ENCODE measurements around the gene KCNQ1. TPM values are rescaled to one million over a fixed set of nuclear protein-coding genes. Genes with fewer than 3 reads are reported as not detected.

KCNQ1 gene
- total RNA-seq, 2 donors from 2014 or later = 4.4 to 25.3 TPM

GRCh38 chr11:2767071-2767470 is 322.3 kb downstream of the KCNQ1 start:
- H3K9me3 ChIP-seq = no peaks in the 10 kb centered on the region
- TF ChIP-seq, protein P1, sequence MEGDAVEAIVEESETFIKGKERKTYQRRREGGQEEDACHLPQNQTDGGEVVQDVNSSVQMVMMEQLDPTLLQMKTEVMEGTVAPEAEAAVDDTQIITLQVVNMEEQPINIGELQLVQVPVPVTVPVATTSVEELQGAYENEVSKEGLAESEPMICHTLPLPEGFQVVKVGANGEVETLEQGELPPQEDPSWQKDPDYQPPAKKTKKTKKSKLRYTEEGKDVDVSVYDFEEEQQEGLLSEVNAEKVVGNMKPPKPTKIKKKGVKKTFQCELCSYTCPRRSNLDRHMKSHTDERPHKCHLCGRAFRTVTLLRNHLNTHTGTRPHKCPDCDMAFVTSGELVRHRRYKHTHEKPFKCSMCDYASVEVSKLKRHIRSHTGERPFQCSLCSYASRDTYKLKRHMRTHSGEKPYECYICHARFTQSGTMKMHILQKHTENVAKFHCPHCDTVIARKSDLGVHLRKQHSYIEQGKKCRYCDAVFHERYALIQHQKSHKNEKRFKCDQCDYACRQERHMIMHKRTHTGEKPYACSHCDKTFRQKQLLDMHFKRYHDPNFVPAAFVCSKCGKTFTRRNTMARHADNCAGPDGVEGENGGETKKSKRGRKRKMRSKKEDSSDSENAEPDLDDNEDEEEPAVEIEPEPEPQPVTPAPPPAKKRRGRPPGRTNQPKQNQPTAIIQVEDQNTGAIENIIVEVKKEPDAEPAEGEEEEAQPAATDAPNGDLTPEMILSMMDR (IDR thresholded peaks at IDR 0.05) = no peak
- H3K27ac ChIP-seq = no peak overlapping the region
- no peak for DNase-seq (ENCODE audit: low spot score)
- H3K4me1 ChIP-seq (ENCODE audit: control insufficient read depth in 1 of 2, low read depth in 2 of 2) = no peaks in the 10 kb centered on the region
- no peak for ATAC-seq (ENCODE audit: insufficient number of reproducible peaks, low FRiP score, low read depth)
- no peak overlapping the region for H3K4me3 ChIP-seq
- no peaks in the 10 kb centered on the region for H3K27me3 ChIP-seq (replicated peaks; ENCODE audit: insufficient read depth)
- no peaks in the 10 kb centered on the region for H3K36me3 ChIP-seq

GRCh38 chr11:2767801-2768200 is 323.0 kb downstream of the KCNQ1 start:
- ATAC-seq (ENCODE audit: insufficient number of reproducible peaks, low FRiP score, low read depth) = no peak
- no peaks in the 10 kb centered on the region for H3K27me3 ChIP-seq (replicated peaks; ENCODE audit: insufficient read depth)
- no peak overlapping the region for H3K27ac ChIP-seq
- TF ChIP-seq, protein P1 (IDR thresholded peaks at IDR 0.05) = no peak
- H3K36me3 ChIP-seq = no peaks in the 10 kb centered on the region
- DNase-seq (ENCODE audit: low spot score) = no peak
- H3K9me3 ChIP-seq = no peaks in the 10 kb centered on the region
- no peaks in the 10 kb centered on the region for H3K4me1 ChIP-seq (ENCODE audit: control insufficient read depth in 1 of 2, low read depth in 2 of 2)
- no peak overlapping the region for H3K4me3 ChIP-seq

DNA sequence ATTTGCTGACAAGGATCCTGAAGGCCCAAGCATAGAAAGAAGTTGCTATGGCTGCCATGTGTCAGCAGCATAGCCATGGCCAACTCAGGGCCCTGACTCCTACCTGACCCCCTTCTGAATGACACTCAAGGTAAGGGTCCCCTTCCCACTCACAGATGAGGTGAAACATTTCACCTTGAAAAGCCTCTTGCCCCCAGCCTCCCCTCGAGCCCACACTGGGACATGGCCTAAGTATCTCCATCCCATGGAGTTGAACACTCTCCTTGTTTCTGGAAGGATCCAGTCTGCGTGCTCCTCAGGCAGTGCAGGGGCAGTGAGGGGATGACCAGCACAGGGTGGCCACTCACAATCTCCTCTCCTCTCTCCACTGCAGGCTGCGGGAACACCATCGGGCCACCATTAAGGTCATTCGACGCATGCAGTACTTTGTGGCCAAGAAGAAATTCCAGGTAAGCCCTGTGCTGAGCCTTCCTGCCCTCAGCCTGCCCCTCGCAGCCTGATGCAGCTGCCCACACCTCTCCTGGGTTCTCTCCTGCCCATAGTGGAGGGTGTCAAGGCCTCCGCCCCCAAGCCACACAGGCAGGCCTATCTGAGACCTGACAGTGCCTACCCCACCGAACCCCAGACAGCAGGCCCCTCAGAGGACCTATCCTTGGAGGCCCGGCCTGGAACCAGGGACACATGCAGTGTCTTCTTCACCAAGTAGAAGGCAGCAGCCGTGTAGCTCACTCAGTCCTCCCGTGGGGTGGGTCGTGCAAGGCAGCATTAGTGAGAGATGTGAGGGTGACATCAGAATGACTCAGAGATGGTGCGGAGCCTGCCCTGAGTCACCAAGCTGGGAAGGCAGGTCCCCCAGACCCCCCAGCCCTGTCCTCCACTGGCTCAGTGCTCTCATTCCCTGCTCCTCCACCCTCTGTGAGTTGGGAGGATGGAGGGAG is 323.9 kb downstream of the KCNQ1 start:
- H3K4me3 ChIP-seq = no peak overlapping the region
- no peaks in the 10 kb centered on the region for H3K36me3 ChIP-seq
- ATAC-seq (ENCODE audit: insufficient number of reproducible peaks, low FRiP score, low read depth) (no peak), DNase-seq (ENCODE audit: low spot score) (no peak)
- TF ChIP-seq, protein P1 (IDR thresholded peaks at IDR 0.05) = no peak
- no peak overlapping the region for H3K27ac ChIP-seq
- H3K4me1 ChIP-seq (ENCODE audit: control insufficient read depth in 1 of 2, low read depth in 2 of 2) = no peaks in the 10 kb centered on the region
- H3K9me3 ChIP-seq = no peaks in the 10 kb centered on the region
- no peaks in the 10 kb centered on the region for H3K27me3 ChIP-seq (replicated peaks; ENCODE audit: insufficient read depth)

DNA sequence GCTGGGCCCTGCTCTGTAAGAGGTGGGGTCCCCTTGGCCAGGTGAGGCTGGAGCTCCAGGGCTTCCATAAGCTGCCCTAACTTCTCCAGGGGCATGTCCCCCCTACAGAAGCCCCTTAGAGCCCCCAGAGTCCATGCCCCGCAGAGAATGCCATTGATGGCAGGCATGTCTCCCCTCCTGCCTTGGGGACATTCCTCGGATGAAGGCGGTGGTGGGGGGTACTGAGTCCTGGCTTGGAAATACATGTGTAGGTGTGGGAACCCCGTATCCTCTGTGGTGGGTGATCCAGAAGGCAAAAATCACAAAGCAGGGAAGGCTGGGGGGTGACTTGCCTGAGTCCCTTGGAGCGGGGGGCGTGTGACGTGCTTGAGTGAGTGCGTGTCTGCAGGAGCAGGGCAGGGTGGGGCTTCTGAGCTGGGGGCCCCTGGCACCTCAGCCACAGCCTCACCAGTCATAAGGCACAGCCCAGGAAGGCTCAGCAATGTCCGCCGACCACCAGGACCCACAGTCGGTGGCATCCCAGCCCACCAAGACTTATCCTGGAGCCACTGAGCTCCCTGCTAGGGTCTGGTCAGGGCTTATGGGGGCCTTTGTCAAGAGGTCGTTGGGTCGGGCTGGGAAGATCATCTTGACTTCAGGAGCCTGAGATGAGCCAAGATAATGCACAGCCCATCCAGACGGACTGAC is 324.7 kb downstream of the KCNQ1 start:
- no peaks in the 10 kb centered on the region for H3K9me3 ChIP-seq
- H3K27me3 ChIP-seq (replicated peaks; ENCODE audit: insufficient read depth) = no peaks in the 10 kb centered on the region
- ATAC-seq (ENCODE audit: insufficient number of reproducible peaks, low FRiP score, low read depth) (no peak), DNase-seq (ENCODE audit: low spot score) (no peak)
- no peaks in the 10 kb centered on the region for H3K36me3 ChIP-seq
- H3K27ac ChIP-seq = no peak overlapping the region
- H3K4me3 ChIP-seq = no peak overlapping the region
- H3K4me1 ChIP-seq (ENCODE audit: control insufficient read depth in 1 of 2, low read depth in 2 of 2) = no peaks in the 10 kb centered on the region
- TF ChIP-seq, protein P1 (IDR thresholded peaks at IDR 0.05) = no peak

GRCh38 chr11:2770096-2770751 is 325.4 kb downstream of the KCNQ1 start:
- TF ChIP-seq, protein P1 (IDR thresholded peaks at IDR 0.05) = no peak
- no peak for ATAC-seq (ENCODE audit: insufficient number of reproducible peaks, low FRiP score, low read depth)
- Histone ChIP-seq H3K27ac (no peak overlapping the region), H3K9me3 (no peaks in the 10 kb centered on the region), H3K36me3 (no peaks in the 10 kb centered on the region), H3K27me3 (replicated peaks; ENCODE audit: insufficient read depth) (no peaks in the 10 kb centered on the region), H3K4me3 (no peak overlapping the region), H3K4me1 (ENCODE audit: control insufficient read depth in 1 of 2, low read depth in 2 of 2) (no peaks in the 10 kb centered on the region)
- no peak for DNase-seq (ENCODE audit: low spot score)
